GM18867 (cell line): Measurements from ENCODE around the gene NEDD4L.

ENCODE experiments used
- ATAC-seq: cut with Tn5 transposase; IDR thresholded peaks from one replicate; pipeline ENCODE4 v1.9.1; 2021; ENCODE audit warnings: mild to moderate bottlenecking, moderate library complexity; ENCODE audit not compliant: unreplicated experiment

NEDD4L gene

DNA sequence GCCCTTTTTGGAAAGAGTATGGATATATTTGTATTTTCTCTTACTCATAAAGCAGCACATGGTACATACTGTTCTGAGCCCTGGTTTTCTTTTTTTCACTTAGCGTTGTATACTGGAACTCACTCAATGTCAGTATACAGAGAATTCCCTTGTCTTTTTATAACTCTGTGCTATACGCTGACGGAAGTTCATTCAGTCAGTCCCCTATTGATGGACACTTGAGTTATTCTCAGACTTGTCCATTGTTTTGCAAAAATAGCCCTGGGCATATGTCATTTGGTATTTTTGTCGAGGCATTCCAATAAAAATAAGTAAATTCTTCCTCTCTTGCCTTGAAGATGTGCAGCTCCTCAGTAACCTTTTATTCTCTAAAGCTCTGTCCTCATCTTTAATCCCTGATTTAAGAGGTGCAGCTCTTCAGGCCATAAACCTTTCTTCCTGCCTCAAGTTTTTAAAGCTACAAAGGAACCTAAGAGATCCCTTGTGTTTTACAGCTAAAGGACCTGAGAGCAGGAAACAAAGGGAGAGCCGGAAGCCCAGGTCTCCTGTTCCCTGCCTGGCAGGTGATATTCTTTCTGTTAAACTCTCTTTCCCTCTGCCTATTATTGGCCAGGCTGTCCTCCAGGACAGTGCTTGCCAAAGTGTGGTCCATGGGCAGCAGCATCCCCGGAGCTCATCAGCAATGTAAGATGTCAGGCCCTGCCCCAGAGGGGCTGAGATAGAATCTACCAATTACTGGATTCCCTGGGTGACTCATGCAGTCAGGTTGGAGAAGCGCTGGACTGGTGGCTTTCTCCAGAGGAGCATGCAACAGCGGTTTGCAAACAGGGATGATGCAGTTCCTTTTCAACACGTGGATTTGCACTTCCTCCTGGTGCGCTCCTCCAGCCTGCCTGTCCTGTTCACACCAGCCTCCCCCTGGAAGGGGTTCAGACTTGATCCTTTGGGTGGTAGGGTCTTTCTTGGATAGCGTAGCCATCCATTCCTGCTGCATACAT lies 158.0 kb downstream of the NEDD4L start:
- no peak for ATAC-seq

DNA sequence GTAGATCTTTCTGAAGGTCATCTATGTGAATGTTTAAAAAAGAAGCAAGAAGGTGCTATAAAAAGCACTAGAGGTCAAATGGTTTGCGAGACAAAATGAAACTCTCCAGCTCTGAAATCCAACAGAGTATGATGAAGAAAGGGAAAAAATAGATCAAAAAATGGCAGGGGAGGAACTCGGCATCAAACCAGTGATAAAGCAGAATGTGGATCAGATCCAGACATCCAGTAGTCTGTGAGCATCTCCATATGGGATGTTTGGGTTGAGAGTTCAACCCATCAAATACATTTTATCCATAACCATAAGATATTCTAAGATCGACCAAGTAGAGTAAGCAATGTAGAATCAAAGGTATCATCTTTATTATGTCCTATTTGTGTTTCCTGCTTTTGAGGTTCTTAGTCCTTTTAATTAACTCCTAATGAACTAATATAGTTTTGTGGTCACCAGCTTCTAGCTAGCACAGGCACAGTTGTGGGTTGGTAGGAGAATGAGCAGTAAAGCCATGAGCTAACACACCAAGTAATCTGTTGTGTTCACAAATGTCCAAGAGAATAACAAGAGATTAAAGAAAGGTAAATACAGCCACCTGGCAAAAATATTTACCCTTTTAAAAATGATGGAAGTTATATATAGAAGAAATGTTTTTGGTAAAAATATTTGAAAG lies 160.9 kb downstream of the NEDD4L start:
- ATAC-seq, result no peak

DNA sequence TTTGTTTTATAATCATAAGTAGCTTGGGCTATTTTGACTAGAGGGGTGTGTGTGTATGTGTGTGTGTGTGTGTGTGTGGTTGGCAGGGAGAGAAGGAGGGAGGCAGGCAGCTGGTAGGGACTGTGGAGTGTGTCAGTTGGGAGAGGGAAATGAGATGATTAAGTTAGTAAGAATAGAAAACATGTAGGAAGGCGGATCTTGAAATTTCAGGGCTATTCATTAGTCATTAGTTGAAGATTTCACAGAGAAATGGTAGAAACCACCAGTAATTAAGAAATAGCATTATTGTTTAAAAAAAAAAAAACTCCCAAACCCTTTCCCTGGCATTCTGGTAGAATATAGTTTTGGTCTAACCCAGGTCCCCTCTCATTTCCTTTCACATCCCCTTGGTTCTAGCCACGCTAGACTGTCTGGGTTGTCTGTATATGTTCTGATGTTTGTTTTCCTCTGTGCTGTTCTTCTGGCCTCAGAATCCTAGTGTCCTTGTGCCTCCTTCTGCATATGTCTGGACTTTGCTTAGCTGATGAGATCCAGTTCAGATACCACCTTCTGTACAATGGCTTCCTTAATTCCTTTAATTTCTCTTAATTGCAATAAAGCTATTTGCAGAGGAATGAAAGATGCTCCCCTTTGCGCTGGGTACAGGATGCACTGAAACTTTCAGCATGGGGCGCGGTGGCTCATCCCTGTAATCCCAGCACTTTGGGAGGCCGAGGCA lies 161.6 kb downstream of the NEDD4L start:
- no peak for ATAC-seq

DNA sequence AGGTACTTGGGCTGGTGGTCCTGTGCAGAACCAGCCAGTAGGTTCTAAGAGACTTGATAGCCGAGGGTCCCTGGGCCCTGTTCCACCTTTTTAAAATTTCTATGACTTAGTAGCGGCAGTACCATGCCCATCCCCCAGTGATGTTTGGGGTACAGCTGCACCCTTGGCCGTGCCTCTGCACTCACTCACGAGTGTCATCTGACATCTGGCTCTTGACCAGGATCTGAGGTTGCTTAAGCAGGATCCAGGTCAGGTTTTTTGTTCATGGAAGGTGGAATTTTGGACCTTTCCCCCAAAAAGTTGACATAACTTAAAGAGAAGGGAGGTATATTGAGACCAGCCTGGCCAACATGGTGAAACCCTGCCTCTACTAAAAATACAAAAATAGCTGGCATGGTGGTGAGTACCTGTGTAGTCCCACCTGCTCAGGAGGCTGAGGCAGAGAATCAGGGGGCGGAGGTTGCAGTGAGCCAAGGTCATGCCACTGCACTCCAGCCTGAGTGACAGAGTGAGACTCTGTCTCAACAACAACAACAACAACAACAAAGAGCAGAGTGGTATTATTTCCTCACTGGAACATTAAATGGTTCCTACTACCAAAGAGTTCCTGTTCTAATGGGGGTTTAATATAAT lies 163.6 kb downstream of the NEDD4L start:
- ATAC-seq, result no peak

DNA sequence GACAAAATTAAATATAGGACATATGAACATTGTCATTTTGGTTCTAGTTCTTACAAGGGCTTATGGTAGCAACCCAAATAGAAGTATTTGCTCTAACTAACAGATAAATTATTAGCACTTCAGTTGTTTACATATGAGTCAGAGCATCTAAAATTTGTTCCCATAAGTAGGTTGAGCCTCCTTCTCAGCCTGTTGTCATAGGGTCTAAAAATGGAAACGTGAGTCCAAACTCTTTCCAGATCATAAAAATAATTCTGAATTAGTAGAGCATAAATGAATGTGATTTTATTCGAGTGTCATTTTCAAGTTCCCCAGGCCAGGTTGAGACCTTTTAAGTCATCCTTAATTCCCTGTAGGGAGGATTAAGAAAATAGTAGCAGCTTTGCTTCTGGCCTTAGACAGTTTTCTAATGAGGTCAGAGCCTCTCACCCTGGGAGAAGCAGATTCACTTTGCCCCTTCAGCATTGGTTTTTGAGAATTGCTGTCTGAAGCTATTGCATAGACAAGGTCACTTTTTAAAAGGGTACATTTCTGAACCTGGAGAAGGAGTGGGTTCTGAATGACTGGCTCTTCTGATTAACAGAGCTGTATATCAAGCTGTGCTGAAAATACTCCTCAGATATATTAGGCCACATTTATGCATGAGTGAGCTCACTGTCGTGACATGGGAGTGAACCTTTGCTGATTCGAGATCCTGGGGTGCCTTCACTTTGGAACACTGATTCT lies 164.3 kb downstream of the NEDD4L start:
- no peak for ATAC-seq

DNA sequence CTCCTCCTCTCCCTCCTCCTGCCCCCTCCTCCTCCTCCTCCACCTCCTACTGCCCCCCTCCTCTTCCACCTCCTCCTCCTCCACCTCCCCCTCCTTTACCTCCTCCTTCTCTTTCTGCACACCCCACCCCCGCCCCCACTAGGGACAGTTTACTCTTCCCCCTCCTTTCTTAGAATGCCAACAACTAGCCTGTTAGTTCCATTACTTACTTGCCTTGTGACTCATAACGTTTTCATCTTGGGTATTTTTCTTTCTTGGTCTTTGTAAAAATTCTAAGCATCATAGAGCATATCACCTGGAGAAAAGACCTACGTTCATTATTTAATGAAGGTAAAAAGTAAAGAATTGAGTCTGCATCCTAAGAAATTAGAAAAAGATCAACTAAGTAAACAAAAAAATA lies 165.3 kb downstream of the NEDD4L start:
- no peak for ATAC-seq

DNA sequence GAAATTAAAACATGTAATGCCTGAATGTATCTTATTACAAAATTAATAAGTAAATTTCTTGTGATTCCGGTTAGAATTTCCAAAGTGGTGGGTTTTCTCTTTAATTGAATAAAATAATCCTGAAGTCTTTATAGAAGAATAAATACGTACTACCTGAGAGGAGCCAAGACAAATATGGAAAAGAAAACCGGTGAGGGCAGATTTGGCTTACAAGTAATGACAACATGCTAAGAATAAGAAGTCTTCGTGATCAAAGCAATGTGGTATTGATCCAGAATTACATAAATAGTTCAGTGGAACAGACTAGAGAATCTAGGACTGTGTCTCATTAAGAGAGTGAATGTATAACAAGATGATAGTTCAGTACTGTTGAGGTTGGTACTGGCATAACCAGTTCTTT lies 167.5 kb downstream of the NEDD4L start:
- no peak for ATAC-seq

DNA sequence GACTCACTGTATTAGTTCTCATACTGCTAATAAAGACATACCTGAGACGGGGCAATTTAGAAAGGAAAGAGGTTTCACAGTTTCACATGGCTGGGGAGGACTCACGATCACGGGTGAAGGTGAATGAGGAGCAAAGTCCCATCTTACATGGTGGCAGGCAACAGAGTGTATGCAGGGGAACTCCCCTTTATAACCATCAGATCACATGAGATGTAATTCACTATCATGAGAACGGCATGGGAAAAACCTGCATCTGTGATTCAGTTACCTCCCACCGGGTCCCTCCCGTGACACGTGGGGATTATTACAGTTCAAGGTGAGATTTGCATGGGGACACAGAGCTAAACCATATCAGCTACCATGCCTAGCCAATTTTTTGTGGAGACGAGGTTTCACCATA lies 168.2 kb downstream of the NEDD4L start:
- no peak for ATAC-seq

DNA sequence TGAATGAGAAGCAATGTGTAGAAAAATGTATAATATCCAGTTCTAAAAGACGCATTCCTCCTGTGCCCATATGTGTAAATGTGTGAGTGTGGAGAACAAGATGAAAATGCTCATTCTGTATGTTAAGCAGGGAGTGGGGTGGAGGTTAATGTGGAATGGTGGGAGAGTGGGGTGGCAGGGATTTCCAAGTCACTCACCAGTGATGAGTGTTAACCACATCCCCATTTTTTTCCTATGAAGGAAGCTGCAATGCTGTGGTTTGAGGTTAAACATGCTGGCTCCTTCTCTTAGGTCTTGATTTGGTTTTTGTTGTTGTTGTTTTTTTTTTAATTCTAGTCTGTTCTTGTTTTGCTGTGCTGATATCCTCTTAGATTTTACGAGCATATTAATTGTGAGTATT lies 169.4 kb downstream of the NEDD4L start:
- ATAC-seq, result no peak

DNA sequence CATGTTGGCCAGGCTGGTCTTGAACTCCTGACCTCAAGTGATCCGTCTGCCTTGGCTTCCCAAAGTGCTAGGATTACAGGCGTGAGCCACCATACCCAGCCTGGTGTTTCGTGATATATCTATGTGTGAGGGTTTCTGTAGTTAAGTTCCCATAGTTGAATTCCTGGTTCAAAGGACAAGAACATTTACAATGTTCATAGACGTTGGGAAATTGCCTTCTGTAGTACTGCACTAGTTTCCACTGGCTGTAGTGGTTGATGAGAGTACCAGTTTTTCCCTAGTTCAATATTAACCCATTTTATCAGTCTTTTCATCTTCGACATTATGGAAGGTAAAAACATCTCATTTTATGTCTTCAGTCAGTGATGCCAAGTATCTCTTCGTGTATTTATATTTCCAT lies 171.0 kb downstream of the NEDD4L start:
- no peak for ATAC-seq

DNA sequence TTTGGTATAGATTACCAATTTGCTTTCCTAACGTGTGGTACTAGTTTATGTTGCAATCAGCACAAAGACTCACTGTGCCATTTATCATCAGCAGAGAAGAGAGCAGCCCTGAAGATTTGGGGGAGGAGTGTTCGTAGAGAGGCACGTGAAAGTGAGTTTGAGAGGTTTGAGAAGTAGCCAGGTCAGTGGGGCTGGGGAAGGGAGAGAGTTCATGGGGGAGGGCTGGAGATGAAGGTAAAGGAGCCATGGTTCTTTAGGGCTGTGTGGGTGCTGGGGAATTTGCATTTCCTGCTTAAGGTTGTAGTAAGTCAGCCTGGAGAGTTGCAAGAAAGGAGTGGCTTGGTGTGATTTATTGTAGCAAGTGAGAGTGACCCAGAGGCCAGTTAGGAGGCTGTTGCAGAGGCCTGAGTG lies 172.1 kb downstream of the NEDD4L start:
- ATAC-seq, result no peak

DNA sequence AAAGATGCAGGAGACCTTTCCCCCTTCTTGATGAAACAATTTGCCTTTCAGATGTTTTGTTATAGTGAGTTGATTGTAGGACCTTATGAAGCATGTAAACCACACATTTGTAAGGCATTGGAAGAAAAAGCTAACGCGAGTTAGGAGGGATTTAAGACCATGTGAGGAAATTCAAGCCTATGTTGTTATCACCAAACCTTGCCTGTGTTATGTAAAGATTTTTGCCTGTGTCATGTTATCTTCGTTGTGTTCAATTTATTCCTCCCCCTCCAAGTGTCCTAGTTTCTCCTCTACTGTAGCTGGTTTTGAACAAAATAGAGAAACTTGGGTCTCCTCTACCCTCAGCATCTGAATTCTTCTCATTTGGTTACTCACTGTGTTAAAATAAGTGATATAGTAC lies 173.0 kb downstream of the NEDD4L start:
- no peak for ATAC-seq

DNA sequence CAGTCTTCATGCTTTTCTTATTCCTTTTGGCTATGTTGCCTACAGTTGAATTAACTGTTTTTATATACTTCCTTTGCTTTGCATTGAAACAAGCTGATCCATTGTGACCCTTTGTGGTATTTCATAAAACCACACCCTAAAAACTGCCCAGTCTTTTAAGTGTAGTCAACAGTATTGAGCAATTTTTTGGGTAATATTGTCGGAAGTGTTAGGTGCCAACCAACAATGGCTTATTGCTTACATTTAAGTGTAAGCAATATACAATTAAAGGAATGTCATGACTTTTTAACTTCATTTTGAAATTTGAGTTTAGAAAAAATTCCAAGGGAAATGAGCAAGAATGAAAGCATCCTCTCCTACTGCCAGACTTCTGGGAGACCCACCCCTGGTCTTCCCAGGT lies 174.1 kb downstream of the NEDD4L start:
- no peak for ATAC-seq

DNA sequence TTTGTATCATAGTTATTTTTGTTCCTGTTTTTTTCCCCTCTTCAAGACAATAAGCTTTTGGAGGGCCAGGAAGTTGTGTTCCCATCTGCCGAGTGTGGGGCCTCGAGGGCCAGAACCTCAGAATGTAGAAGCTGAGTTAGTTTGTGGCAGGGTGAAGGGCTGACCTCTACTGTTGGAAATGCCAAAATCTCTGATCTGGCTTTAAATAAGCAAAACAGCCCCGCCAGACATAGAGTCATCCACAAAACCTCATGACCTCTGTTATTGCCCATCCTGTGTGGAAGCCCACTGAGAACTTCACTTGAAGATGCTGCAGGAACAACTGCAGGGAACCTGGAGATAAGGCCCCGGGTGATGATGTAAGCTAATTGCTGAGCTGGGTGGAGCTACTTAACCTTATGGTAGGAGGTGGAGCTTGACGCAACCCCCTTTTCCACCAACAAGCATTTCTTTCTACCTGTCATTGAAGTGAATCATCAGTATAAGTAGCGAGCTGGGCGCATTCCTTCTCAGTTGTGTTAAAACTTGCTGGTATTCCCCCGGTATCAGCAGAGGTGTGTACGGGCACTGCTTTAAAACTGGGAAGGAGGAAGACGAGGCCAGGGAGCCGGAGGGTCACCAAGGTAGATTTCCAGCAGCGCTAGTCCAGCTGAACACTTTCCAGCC lies 177.2 kb downstream of the NEDD4L start:
- ATAC-seq, result peak; percentile 43

DNA sequence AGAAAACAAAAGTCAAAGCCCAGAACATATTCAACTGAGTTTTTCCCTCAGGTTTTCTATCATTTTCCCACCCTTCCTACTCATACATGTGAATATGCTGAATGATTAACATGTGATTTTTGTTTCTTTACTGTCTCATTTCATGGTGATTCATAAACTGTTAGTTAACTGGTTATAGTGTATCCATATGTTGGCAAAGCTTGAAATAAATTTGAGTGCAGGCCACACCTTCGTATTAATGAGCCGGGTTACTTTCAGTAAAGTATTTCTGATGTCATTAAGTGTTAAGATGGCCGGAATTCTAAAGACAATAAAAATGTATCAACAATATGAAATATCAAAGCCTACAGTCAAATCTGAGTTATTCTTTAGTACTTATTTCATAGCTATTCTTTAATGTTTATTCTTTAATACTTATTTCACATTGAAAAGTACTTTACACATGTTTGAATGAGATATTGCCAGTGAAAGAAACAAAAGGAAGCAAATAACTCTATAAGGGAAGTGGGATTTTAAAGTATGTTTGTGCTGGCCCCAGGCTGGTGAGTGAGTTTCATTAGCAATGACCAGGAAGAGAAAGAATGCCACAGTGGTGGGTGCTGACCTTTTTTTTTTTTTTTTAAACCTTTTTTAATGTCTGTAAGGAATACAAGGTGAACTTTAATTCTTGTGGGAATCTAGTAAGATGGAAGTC lies 178.6 kb downstream of the NEDD4L start:
- ATAC-seq, result no peak

DNA sequence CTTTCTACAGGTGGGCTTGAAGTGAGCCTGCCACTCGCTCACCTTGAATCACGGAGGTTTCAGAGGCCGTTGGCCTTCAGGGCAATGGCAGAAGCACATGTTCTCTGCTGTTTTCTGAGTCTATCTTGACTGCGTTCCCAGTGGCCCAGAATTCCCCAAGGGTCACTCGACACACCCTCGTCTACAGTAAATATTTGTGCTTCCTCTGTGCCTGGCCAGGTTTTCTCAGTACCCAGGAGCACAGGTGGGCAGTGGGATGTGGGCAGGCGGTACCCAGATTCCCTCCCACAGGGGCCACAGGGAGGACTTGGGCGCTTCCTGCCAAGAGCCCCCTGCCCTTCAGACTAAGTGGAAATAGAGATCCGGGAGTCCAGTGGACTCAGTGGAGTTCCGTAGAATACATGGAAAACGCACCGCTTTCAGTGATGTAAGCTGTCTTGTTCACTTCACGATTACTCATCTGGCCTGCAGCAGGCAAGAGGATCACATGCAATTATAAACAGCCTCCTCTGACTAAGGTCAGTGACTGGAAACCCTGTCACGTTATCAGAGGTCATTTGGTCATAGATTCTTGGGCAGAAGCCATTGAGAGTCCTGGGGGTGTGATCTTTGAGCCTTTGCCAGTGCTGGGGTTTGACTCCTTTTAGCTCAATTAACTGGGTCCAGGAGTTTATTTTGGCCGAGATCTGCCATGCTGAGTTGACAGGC lies 179.8 kb downstream of the NEDD4L start:
- no peak for ATAC-seq

DNA sequence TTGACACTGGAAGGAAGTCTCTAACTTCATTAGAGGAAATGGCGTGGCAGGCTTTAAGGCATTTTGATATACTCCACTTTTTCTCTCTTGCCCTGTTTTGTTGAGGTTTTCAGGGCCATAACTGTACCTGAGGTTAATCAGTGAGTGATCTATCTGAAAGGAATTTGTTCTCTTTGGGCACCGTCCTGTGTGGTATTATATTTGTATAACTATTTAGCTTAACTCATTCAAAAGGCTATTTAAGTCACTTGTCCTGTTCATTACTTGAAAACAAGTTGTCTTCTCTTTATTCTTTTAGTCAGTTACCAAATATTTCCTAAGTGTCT lies 180.4 kb downstream of the NEDD4L start:
- ATAC-seq, result no peak

DNA sequence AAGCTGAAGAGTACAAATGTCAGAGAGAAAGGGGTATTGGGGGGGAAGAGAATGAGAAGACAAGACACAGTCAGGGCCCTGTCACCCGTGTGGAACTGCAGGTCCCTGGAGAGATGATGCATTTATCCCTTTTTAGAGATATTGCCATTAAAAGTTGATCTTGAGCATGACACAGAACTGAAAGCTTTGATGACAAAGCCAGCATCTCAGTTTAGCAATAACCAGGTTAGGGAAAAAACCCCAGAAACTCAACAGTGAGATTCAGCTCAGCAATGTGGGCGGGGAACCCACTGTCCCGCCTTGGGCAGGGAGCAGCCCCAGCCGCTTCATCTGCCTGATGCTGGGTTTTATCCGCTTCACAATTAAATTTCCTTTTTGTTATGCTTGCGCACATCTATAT lies 181.1 kb downstream of the NEDD4L start:
- peak; percentile 72 for ATAC-seq

DNA sequence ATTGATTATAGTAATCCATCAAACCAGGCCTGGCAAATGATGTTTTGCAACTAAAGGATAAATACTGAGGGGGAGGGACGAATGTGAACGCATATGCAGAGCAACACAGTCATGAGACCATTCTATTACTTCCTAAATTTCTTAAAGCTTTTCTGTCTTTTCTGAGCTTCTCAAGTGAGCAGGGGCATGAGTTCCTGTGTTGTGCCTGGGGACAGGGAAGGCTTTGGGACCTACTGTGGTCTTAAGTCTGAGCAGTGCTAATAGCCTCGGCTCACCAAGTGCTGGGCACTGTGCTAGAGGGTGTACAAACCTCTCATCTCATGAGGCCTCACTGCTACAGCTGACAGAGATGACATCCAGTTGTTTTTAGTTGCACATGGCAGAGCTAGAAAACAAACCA lies 182.4 kb downstream of the NEDD4L start:
- no peak for ATAC-seq
